D721Med (cell line): ENCODE measurements around the gene DIPK1A.
"Not testable (repeated sequence)": the region's sequence is repeated elsewhere in the genome, so short reads cannot be mapped to it uniquely, and the experiment has no call there.

Experiments used
- DNase-seq: peaks from one replicate; pipeline ENCODE4 v3.0.0; 2011; ENCODE audit warnings: low spot score; ENCODE audit not compliant: insufficient read length
- FAIRE-seq: peaks from 2 replicates; lab custom pipeline; 2011; peaks lifted over from hg19 to GRCh38; lab: Jason Lieb, UNC
- CTCF ChIP-seq: IDR thresholded peaks from 2 replicates; pipeline ENCODE4 v1.5.1; 2012; ENCODE audit warnings: mild to moderate bottlenecking, control low read depth; ENCODE audit not compliant: insufficient read depth; ENCODE audit errors: missing control alignments

Gene DIPK1A

DNA sequence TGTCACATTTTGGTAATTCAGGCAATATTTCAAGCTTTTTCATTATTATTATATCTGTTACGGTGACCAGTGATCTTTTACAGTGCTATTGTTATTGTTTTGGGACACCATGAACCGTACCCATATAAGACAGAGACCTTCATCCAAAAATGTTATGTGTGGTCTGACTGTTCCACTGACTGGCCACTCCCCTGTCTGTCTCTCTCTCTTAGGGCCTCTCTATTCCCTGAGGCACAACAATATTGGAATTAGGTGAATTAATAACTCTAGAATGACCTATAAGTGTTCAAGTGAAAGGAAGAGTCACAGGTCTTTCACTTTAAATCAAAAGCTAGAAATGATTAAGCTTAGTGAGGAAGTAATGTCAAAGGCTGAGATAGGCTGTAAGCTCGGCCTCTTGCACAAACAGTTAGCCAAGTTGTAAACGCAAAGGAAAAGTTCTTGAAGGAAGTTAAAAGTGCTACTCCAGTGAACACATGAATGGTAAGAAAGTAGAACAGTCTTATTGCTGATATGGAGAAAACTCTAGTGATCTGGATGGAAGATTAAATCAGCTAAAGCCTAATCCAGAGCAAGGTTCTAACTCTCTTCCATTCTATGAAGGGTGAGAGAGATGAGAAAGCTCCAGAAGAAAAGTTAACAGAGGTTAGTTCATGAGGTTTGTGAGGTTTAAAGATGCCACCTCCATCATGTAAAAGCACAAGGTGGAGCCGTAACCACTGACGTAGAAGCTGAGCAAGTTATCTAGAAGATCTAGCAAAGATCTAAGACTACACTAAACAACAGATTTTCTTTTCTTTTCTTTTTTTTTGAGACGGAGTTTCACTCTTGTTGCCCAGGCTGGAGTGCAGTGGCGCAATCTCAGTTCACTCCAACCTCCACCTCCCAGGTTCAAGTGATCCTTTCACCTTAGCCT, 19.7 kb upstream of the DIPK1A start:
- FAIRE-seq (no peak), DNase-seq (no peak)
- TF ChIP-seq CTCF, result no peak

GRCh38 chr1:92975551-92976232, 14.4 kb upstream of the DIPK1A start:
- FAIRE-seq (no peak), DNase-seq (no peak)
- TF ChIP-seq CTCF, result no peak

- FAIRE-seq, DNase-seq: not testable (repeated sequence)
Measured at GRCh38 chr1:92974112-92974511, 12.8 kb upstream of the DIPK1A start.

GRCh38 chr1:92973203-92973897, 12.1 kb upstream of the DIPK1A start:
- TF ChIP-seq CTCF, result no peak
- no peak for DNase-seq
- no peak for FAIRE-seq

- DNase-seq (no peak), FAIRE-seq (no peak)
- no peak for TF ChIP-seq CTCF
Measured at GRCh38 chr1:92972409-92973129, 11.3 kb upstream of the DIPK1A start.

GRCh38 chr1:92971932-92972331, 10.7 kb upstream of the DIPK1A start:
- DNase-seq, FAIRE-seq: not testable (repeated sequence)

GRCh38 chr1:92970990-92971689, 9.9 kb upstream of the DIPK1A start:
- FAIRE-seq (no peak), DNase-seq (no peak)
- no peak for TF ChIP-seq CTCF
